DMS153 (cell line): ENCODE results near the gene SEPTIN6.
"Not testable (repeated sequence)": the region's sequence is repeated elsewhere in the genome, so short reads cannot be mapped to it uniquely, and the experiment has no call there.

Source experiments
- DNase-seq: peaks from one replicate; lab custom pipeline; 2025; lab: John Stamatoyannopoulos, UW

SEPTIN6 gene

GRCh38 chrX:119690921-119691716, 1.8 kb downstream of the SEPTIN6 start:
- DNase-seq, result no peak

GRCh38 chrX:119688911-119689321, 4.1 kb downstream of the SEPTIN6 start:
- DNase-seq, result no peak

GRCh38 chrX:119687661-119688413, 5.1 kb downstream of the SEPTIN6 start:
- no peak for DNase-seq

- DNase-seq, result no peak
These were observed 6.8 kb downstream of the SEPTIN6 start for GRCh38 chrX:119686087-119686691.

GRCh38 chrX:119685225-119686066, 7.5 kb downstream of the SEPTIN6 start:
- no peak for DNase-seq

GRCh38 chrX:119684916-119685224, 8.1 kb downstream of the SEPTIN6 start:
- peak; percentile 30 for DNase-seq

DNA sequence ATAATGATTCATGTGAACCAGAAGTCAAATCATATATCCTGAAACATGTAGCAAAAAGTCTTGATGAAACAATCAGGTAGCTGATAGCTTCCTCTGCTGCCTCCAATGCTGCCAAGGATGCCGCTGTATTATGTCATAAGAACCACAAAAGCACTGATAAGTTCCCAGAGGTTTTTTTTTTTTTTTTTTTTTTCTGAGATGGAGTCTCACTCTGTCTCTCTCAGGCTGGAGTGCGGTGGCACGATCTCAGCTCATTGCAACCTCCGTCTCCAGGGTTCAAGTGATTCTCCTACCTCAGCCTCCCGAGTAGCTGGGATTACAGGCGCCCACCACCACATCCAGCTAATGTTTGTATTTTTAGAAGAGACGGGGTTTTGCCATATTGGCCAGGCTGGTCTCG, 8.7 kb downstream of the SEPTIN6 start:
- DNase-seq, result not testable (repeated sequence)

GRCh38 chrX:119682019-119682989, 10.7 kb downstream of the SEPTIN6 start:
- DNase-seq, result no peak

- DNase-seq, result no peak
These were observed 15.3 kb downstream of the SEPTIN6 start for GRCh38 chrX:119677654-119677981.

DNA sequence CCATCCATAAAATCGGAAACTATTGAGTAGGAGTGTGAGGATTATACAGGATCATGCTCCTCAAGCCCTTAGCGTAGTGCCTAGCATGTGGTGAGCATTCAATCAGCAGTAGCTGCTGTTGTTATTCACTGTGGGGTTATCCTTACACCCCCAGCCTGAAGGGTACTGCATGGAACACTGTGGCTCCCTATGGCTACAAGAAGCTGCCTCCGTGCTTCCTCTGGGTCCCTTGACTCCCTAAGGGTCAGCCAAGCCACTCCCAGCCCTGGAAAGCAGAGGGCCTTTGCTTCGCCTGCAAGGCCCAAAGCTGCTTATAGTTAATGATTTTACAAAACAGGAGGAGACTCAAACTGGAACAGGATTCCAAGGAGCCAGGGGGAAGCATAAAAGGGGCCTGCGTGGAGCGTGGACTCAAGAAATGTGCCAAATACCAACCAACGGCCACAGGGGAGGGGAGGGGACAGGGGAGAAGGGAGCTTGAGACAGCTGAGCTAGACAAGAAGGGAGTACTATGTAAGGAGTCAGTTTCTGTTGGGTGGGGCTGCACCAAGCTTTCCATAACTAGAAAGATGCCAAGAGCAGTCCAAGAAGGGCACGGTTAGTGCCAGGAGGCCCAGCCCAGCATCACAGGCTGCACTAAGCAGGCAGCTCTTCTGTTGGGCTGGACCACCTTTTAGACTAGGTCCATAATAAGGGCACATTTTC, 15.9 kb downstream of the SEPTIN6 start:
- DNase-seq, result no peak

DNA sequence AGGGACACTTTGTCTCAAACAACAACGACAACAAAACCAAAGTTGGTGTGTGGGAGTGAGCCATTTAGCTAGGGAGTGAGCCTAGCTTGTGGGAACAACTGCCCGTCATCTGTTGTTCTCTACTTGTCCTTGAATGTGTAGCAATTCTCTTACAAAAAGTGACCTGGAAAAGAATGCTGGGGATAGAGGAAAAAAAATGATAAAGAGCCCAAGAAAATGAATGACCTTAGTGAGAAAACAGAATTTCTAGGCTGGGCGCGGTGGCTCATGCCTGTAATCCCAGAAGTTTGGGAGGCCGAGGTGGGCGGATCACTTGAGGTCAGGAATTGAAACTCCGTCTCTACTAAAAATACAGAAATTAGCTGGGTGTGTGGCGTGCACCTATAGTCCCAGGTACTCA, 19.6 kb downstream of the SEPTIN6 start:
- no peak for DNase-seq

DNA sequence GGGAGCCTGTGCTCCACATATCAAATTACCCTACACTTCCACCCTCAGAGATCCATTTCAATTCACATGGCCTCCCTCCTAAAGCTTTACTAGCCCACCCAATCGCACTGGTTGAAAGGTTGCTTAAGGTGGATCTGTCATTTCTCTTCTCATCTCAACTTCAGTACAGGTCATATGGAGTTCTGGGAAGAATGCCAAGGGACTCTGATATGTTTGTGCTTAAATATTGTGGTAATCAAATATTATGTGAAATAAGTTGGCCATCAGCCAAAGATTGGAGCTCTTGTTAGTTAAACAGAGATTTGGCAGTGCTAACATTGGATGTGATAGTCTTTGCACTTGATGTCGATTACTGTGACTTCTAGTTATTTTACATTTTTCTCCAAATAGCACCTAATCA, 20.5 kb downstream of the SEPTIN6 start:
- peak; percentile 59 for DNase-seq

GRCh38 chrX:119669424-119670037, 23.4 kb downstream of the SEPTIN6 start:
- no peak for DNase-seq

GRCh38 chrX:119667111-119667878, 25.7 kb downstream of the SEPTIN6 start:
- DNase-seq, result no peak

DNA sequence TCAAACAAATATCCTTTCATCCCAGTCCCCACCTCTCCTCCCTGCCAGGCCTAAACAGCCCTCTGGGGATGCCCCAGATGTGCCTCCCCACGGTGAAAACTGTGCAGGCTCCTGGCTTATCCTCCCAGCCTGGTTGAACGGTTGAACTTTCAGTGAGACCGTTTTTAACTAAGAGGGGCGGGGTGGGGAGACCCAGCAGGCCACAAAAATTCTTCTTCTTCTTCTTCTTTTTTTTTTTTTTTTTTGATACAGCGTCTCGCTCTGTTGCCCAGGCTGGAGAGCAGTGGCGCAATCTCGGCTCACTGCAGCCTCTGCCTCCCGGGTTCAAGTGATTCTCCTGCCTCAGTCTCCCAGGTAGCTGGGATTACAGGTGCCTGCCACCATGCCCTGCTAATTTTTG, 28.1 kb downstream of the SEPTIN6 start:
- not testable (repeated sequence) for DNase-seq

DNA sequence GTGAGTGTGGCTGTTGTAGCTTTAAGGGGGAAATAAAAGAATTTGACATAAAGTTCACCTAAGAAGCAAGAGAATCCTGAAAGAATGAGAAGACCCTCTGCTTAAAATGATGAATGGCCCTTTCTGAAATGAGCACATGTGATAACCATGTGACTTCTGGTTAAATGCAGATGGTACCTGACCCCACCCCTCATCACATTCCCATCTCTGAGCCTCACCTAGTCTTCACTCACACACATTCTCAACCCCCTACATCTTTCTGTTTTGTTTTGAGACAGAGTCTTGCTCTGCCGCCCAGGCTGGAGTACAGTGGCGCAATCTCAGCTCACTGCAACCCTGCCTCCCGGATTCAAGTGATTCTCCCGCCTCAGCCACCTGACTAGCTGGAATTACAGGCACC, 31.5 kb downstream of the SEPTIN6 start:
- DNase-seq, result no peak

DNA sequence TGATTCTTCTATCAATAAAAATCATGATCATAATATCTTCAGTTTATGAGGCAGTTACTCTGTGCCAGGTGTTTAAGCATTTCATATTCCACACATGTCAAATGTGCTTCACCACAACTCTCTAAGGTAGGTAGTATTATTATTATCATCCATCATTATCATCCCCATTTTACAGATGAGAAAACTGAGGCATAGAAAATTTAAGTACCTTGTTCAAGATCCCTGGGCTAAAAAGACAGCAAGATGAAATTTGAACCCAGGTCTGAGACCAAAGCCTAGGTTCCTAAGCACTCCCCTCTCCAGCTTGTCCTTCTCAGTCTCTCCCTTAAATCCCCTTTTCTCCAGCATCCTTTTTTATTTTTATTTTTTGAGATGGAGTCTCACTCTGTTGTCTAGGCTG, 33.4 kb downstream of the SEPTIN6 start:
- DNase-seq, result no peak

DNA sequence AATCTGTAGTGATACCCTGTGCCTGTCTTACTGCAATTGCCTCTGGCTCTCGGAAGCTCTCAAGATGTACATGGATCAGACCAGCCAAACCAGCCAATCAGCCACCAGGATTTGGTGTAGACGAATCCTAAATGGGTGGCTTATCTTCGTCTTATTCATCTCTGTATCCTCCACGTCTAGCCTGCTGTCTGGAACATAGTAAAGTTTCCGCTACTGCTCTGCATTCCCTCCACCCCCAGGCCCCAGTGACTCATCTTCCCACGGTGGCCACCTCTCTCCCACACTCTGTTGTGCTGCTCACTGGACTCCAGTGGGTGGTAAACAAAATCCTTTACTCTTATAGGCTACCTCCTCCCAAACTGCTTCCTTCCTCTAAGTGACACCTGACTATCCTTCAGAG, 37.8 kb downstream of the SEPTIN6 start:
- DNase-seq, result no peak

GRCh38 chrX:119654112-119654531, 38.8 kb downstream of the SEPTIN6 start:
- no peak for DNase-seq
